K562 (cell line): ENCODE results near the gene SPOCK3. TPM values are rescaled to one million over a fixed set of nuclear protein-coding genes. Genes with fewer than 3 reads are reported as not detected.

Source experiments
- BRCA1 ChIP-seq, 2 experiments: fragments of 450-650 bp in 1 of 2; sonication (generic) in 1 of 2; formaldehyde crosslinking in 1 of 2; IDR thresholded peaks; 2 replicates each; pipeline versions ENCODE4 v1.5.0 to v1.6.1; 2017 to 2020; ENCODE audit warnings: mild to moderate bottlenecking in 1 of 2, missing genetic modification reagents in 1 of 2
- THRB ChIP-seq: fragments of 450-650 bp; formaldehyde crosslinking; conservative IDR thresholded peaks from 2 replicates; pipeline ENCODE4 v1.4.0; 2022; ENCODE audit warnings: mild to moderate bottlenecking, missing genetic modification characterization
- ZBTB40 ChIP-seq, 2 experiments: fragments of 450-650 bp in 1 of 2; sonication (generic) in 1 of 2; formaldehyde crosslinking in 1 of 2; IDR thresholded peaks; 2 replicates each; pipeline versions ENCODE4 v1.7.1 to v1.9.0; 2016 to 2022; ENCODE audit warnings: inconsistent platforms in 1 of 2, mild to moderate bottlenecking in 1 of 2, missing genetic modification reagents in 1 of 2
- polyA plus RNA-seq, 8 experiments: library from polyadenylated mRNA; depleted of rRNA in 4 of 8; stranded (reverse) in 5 of 8; unstranded in 3 of 8; fragments of >200 nt; fragmentation: Nextera tagmentation in 2 of 8; fragmentation: Illumina TruSeq in 1 of 8; extraction: Ambion mirVana in 2 of 8; extraction: Trizol in 1 of 8; gene quantifications; 2 replicates each; pipeline versions ENCODE4 v1.2.1 to v1.2.3, GENCODE V29; 2011 to 2014; ENCODE audit warnings: inconsistent platforms in 1 of 8, missing spikeins in 1 of 8
- total RNA-seq, 7 experiments: library from RNA; depleted of rRNA in 6 of 7; stranded (reverse); fragments of >200 nt in 6 of 7; fragmentation: Illumina TruSeq in 2 of 7; extraction: Trizol in 2 of 7; gene quantifications; 2 replicates each; pipeline versions ENCODE4 v1.2.1 to v1.2.3, GENCODE V29; 2011 to 2021; ENCODE audit warnings: low replicate concordance in 1 of 7

Gene SPOCK3
- total and polyA plus RNA-seq, 9 of the 15 experiments (the other 6 are each of a cell fraction or from before 2014, with no cell fraction given), result not detected

DNA sequence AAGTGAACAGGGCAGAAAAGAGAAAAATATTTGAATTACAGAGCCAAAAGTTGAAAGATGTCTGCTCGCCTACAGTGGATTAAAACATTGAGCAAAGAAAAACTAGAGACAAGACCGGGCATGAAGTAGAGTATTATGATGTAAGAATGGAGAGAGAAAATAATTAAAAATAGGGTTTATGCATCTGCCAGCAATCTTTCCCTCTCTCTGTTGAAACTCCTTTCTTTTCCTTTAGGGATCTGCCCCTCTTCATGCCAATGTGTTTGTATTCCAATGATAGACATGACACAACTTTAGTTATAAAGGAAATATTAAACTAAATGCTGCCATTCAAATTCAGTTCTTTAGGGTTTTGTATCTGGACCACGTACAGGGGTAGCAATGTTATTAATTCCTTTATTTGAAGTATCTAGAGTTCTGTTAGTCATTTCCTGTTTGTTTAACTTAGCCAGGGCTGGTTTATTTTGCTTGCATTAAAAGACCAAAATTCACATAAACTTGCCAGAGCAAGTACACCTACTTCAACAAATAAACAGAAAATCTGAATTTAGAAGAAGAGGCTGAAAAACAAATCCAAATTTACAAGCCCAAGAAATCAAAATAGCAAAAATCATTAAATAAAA lies 202.6 kb downstream of the SPOCK3 start (continued):
- TF ChIP-seq ZBTB40 (IDR thresholded peaks at IDR 0.05) (no peak), ZBTB40 (CRISPR knock-in tag; IDR thresholded peaks at IDR 0.05) (no peak), BRCA1 (IDR thresholded peaks at IDR 0.05) (no peak), BRCA1 (CRISPR knock-in tag; IDR thresholded peaks at IDR 0.05) (no peak), THRB (CRISPR knock-in tag) (no peak)
